Measurements from ENCODE around the gene MRPL23.

DNA sequence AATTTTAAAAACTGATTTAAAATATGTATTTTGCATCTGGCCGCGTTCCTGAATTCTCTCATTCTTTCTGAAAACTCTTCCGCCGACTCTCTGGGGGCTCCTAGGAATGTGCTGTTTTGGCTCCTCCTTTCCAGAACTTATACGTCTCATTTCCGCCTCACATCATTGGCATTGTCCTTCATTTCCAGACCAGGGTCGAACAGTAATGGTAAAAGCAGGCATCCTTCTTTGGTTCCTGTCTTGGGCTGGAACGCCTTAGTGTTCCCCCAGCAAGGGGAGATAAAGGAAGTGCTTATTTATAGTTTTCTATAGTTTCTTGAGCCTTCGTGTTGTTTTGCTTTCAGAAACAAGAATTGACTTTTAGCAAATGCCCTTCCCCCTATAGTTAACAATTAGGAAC is 38.5 kb upstream of the MRPL23 start:
- TF ChIP-seq, protein P1, sequence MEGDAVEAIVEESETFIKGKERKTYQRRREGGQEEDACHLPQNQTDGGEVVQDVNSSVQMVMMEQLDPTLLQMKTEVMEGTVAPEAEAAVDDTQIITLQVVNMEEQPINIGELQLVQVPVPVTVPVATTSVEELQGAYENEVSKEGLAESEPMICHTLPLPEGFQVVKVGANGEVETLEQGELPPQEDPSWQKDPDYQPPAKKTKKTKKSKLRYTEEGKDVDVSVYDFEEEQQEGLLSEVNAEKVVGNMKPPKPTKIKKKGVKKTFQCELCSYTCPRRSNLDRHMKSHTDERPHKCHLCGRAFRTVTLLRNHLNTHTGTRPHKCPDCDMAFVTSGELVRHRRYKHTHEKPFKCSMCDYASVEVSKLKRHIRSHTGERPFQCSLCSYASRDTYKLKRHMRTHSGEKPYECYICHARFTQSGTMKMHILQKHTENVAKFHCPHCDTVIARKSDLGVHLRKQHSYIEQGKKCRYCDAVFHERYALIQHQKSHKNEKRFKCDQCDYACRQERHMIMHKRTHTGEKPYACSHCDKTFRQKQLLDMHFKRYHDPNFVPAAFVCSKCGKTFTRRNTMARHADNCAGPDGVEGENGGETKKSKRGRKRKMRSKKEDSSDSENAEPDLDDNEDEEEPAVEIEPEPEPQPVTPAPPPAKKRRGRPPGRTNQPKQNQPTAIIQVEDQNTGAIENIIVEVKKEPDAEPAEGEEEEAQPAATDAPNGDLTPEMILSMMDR (IDR thresholded peaks at IDR 0.05) = no peak
- no peak for TF ChIP-seq POLR2A (IDR thresholded peaks at IDR 0.05)

Measured in testis (tissue), 2 donors.